Caco-2 (cell line): ENCODE results near the gene TIGIT. TPM values are rescaled to one million over a fixed set of nuclear protein-coding genes. Genes with fewer than 3 reads are reported as not detected.

Source experiments
- BruUV-seq: library from RNA; stranded (reverse); fragments of 400-500 nt; replicated peaks from 2 replicates; lab custom pipeline; 2021; lab: Mats Ljungman, UMichigan
- CTCF ChIA-PET: fragments of 300-600 bp; sonication (Branson Sonifier 250); formaldehyde crosslinking; loops from one replicate; lab custom pipeline; 2022; ENCODE audit warnings: antibody characterized with exemption; lab: Charles Lee
- POLR2A ChIA-PET: fragments of 300-600 bp; sonication (Branson Sonifier 250); formaldehyde crosslinking; loops from one replicate; lab custom pipeline; 2022; ENCODE audit warnings: antibody characterized with exemption; lab: Charles Lee
- DNase-seq, 2 experiments: peaks; one replicate each; pipeline versions ENCODE4 v3.0.0 to v3.0.0-alpha.2; 2020 to 2022
- H3K27me3 ChIP-seq: replicated peaks from 2 replicates; pipeline ENCODE4 v1.6.0; 2011; ENCODE audit warnings: low read length; ENCODE audit not compliant: control insufficient read depth, insufficient read depth
- H3K36me3 ChIP-seq: 2 replicates; pipeline ENCODE4 v1.5.1; 2011; ENCODE audit warnings: low read length; ENCODE audit not compliant: control insufficient read depth, insufficient read depth
- H3K4me1 ChIP-seq: fragments of 250-450 bp; sonication (Bioruptor Pico); 2 replicates; pipeline ENCODE4 v1.5.1; 2020; ENCODE audit warnings: mild to moderate bottlenecking
- H3K4me3 ChIP-seq: 2 replicates; pipeline ENCODE4 v1.5.1; 2011; ENCODE audit warnings: low read depth, mild to moderate bottlenecking, control low read depth, low read length
- H3K9me3 ChIP-seq: fragments of 250-450 bp; sonication (Bioruptor Pico); 2 replicates; pipeline ENCODE4 v1.5.1; 2020; ENCODE audit warnings: mild to moderate bottlenecking, moderate library complexity
- H3K27ac Mint-ChIP-seq: one replicate; pipeline ENCODE4 v1.8.0; 2022; ENCODE audit warnings: mixed read lengths; ENCODE audit not compliant: unreplicated experiment
- H3K27me3 Mint-ChIP-seq: one replicate; pipeline ENCODE4 v1.8.0; 2022; ENCODE audit warnings: mixed read lengths; ENCODE audit not compliant: insufficient read depth, unreplicated experiment
- H3K36me3 Mint-ChIP-seq: one replicate; pipeline ENCODE4 v1.8.0; 2022; ENCODE audit warnings: mild to moderate bottlenecking, mixed read lengths; ENCODE audit not compliant: insufficient read depth, unreplicated experiment
- H3K4me1 Mint-ChIP-seq: one replicate; pipeline ENCODE4 v1.8.0; 2022; ENCODE audit warnings: low read depth, mixed read lengths; ENCODE audit not compliant: unreplicated experiment
- H3K4me3 Mint-ChIP-seq: one replicate; pipeline ENCODE4 v1.8.0; 2022; ENCODE audit warnings: mild to moderate bottlenecking, moderate library complexity, mixed read lengths; ENCODE audit not compliant: unreplicated experiment
- H3K9me3 Mint-ChIP-seq: one replicate; pipeline ENCODE4 v1.8.0; 2022; ENCODE audit warnings: mixed read lengths; ENCODE audit not compliant: unreplicated experiment
- CTCF ChIP-seq, 2 experiments: fragments of 200-600 bp in 1 of 2; IDR thresholded peaks; 1 replicate in 1 of 2; 2 replicates in 1 of 2; pipeline versions ENCODE4 v1.5.1 to v1.8.0; 2011 to 2022; ENCODE audit warnings: antibody characterized with exemption in 1 of 2, control low read depth in 1 of 2, inconsistent platforms in 1 of 2, low read depth in 1 of 2, low read length in 1 of 2, mild to moderate bottlenecking in 1 of 2, moderate library complexity in 1 of 2; ENCODE audit not compliant: insufficient read depth in 1 of 2, severe bottlenecking in 1 of 2, unreplicated experiment in 1 of 2
- intact Hi-C: fragments of 100-400 bp; cut with micrococcal nuclease; formaldehyde crosslinking; loops from one replicate; pipeline ENCODE4 v1.10.0; 2022; ENCODE audit not compliant: unreplicated experiment
- total RNA-seq: library from RNA; stranded (reverse); gene quantifications from 2 replicates; pipeline ENCODE4 v1.2.3, GENCODE V29; 2022

Gene TIGIT
- total RNA-seq, 1 experiment from 2014 or later: not detected

DNA sequence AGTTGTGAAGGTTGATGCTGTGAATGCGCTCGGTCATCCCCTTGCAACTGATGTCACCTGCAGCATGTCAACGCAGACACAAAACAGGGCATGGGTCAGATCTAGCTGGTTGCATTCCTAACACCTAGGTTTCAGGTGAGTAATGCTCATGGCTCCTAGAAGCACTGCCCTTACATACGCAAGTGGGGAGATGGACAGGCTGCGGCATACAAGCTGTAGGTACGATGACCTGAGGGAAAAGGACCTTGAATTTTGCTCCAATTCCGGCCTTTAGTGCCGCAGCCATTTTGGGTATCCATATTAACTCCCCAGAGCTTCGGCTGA, 58.0 kb downstream of the TIGIT start:
- no peak overlapping the region for H3K4me3 Mint-ChIP-seq
- H3K36me3 Mint-ChIP-seq: peaks cover 19% of the 10 kb centered on the region
- POLR2A ChIA-PET: no interaction called here
- Histone ChIP-seq H3K27me3 (no peaks in the 10 kb centered on the region), H3K9me3 (no peaks in the 10 kb centered on the region), H3K36me3 (no peaks in the 10 kb centered on the region; the same call in 1 of the 2 replicates), H3K4me1 (no peaks in the 10 kb centered on the region), H3K4me3 (no peak overlapping the region)
- H3K27ac Mint-ChIP-seq: no peak overlapping the region
- intact Hi-C loops: no loop called here
- no TSS peak for BruUV-seq
- H3K9me3 Mint-ChIP-seq: no peaks in the 10 kb centered on the region
- H3K4me1 Mint-ChIP-seq: no peaks in the 10 kb centered on the region
- no peak for DNase-seq
- no peak for TF ChIP-seq CTCF (IDR thresholded peaks at IDR 0.05; ENCODE audit: insufficient read depth in 1 of 2, low read depth in 1 of 2, low read length in 1 of 2, severe bottlenecking in 1 of 2, unreplicated experiment in 1 of 2)
- CTCF ChIA-PET: no interaction called here
- H3K27me3 Mint-ChIP-seq: no peaks in the 10 kb centered on the region

DNA sequence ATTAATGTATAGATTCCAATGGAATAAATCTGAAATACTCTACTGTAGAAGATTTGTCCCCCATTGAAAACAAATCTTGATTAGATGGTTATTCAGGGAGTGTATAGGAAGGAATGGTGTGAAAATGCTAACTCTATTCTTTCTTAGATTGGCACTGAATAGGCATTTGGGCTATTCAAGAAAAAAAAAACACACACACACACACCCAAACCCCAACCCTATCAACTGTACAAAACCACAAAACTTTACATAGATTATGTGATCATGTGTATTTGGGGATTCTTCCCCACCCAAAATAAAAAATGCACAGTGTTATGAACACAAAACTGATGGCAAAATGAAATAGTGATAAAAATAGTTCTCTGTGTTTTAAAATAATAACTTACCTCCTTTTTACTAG, 61.8 kb downstream of the TIGIT start:
- POLR2A ChIA-PET: no interaction called here

DNA sequence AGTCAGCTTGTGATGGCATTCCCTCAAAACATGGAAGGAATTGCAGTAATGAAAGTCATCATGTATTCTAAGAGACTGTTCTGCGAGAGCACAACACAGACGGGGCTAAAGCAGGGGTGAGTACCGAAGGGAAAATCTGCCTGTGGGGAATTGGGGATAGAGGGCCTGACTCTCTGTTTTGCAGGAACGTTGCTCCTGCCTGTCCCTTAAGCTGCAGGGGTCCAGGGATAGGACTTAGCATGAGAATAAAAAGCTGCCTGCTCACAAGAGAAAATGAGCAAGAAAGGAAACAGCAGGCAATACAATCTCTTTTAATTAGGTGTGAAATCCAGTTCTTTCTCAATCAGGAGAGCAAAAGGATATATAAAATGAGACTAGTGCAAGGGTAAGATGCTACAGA, 62.2 kb downstream of the TIGIT start:
- H3K36me3 Mint-ChIP-seq: peaks cover 5% of the 10 kb centered on the region
- no peak overlapping the region for H3K27ac Mint-ChIP-seq
- no peak for TF ChIP-seq CTCF (IDR thresholded peaks at IDR 0.05; ENCODE audit: insufficient read depth in 1 of 2, low read depth in 1 of 2, low read length in 1 of 2, severe bottlenecking in 1 of 2, unreplicated experiment in 1 of 2)
- intact Hi-C loops: no loop called here
- H3K9me3 Mint-ChIP-seq: no peaks in the 10 kb centered on the region
- no peaks in the 10 kb centered on the region for H3K9me3 ChIP-seq
- no peaks in the 10 kb centered on the region for H3K36me3 ChIP-seq
- H3K4me1 Mint-ChIP-seq: no peaks in the 10 kb centered on the region
- ChIA-PET CTCF (no interaction called here), POLR2A (no interaction called here)
- H3K27me3 Mint-ChIP-seq: no peaks in the 10 kb centered on the region
- no TSS peak for BruUV-seq
- H3K27me3 ChIP-seq: no peaks in the 10 kb centered on the region
- H3K4me3 ChIP-seq: no peak overlapping the region
- DNase-seq: no peak
- H3K4me1 ChIP-seq: no peaks in the 10 kb centered on the region
- no peak overlapping the region for H3K4me3 Mint-ChIP-seq

More for the DNA sequence above, 61.8 kb downstream of the TIGIT start:
- no peak for TF ChIP-seq CTCF (IDR thresholded peaks at IDR 0.05; ENCODE audit: insufficient read depth in 1 of 2, low read depth in 1 of 2, low read length in 1 of 2, severe bottlenecking in 1 of 2, unreplicated experiment in 1 of 2)
- H3K27ac Mint-ChIP-seq: no peak overlapping the region
- no peaks in the 10 kb centered on the region for H3K27me3 Mint-ChIP-seq
- H3K4me1 Mint-ChIP-seq: no peaks in the 10 kb centered on the region
- CTCF ChIA-PET: no interaction called here
- no TSS peak for BruUV-seq
- H3K9me3 Mint-ChIP-seq: no peaks in the 10 kb centered on the region
- intact Hi-C loops: no loop called here
- Histone ChIP-seq H3K27me3 (no peaks in the 10 kb centered on the region), H3K4me3 (no peak overlapping the region), H3K36me3 (no peaks in the 10 kb centered on the region), H3K9me3 (no peaks in the 10 kb centered on the region), H3K4me1 (no peaks in the 10 kb centered on the region)
- no peak overlapping the region for H3K4me3 Mint-ChIP-seq
- peaks cover 5% of the 10 kb centered on the region for H3K36me3 Mint-ChIP-seq
- DNase-seq: no peak
